A673 (cell line): Measurements from ENCODE around the gene GRHPR.

Experiments
- CTCF ChIP-seq: fragments of 300-800, 200-600 bp; sonication (generic); conservative IDR thresholded peaks from 2 replicates; pipeline ENCODE4 v1.5.1; 2017; ENCODE audit warnings: low read depth, mild to moderate bottlenecking, antibody characterized with exemption, low read length, moderate library complexity, mixed read lengths
- EZH2 ChIP-seq: fragments of 200-600 bp; sonication (generic); IDR thresholded peaks from 2 replicates; pipeline ENCODE4 v1.6.1; 2017; ENCODE audit warnings: borderline replicate concordance, low read depth, mild to moderate bottlenecking, mixed read lengths, antibody characterized with exemption, low read length; ENCODE audit not compliant: poor library complexity, severe bottlenecking

- TF ChIP-seq CTCF = no peak
- TF ChIP-seq EZH2 = no peak
Observed at GRCh38 chr9:37446401-37446800, 23.9 kb downstream of the GRHPR start.
